H1 (cell line): ENCODE data around the gene COPS2. TPM values are rescaled to one million over a fixed set of nuclear protein-coding genes. Genes with fewer than 3 reads are reported as not detected.

Experiments used
- CTCF ChIA-PET: fragments of 300-600 bp; sonication (Branson Sonifier 250); formaldehyde crosslinking; loops from one replicate; lab custom pipeline; 2021; ENCODE audit not compliant: partially characterized antibody; lab: Charles Lee
- POLR2A ChIA-PET: fragments of 300-600 bp; sonication (Branson Sonifier 250); formaldehyde crosslinking; loops from one replicate; lab custom pipeline; 2021; ENCODE audit warnings: inconsistent platforms; ENCODE audit not compliant: partially characterized antibody; lab: Charles Lee
- DNase-seq, 2 experiments: peaks; one replicate each; pipeline versions ENCODE4 v3.0.0 to v3.0.0-alpha.2; 2010 to 2022; ENCODE audit warnings: low spot score in 2 of 2, low read depth in 1 of 2, mixed read lengths in 1 of 2
- FAIRE-seq: peaks from 2 replicates; lab custom pipeline; 2011; peaks lifted over from hg19 to GRCh38; lab: Jason Lieb, UNC
- H2AFZ ChIP-seq: 2 replicates; pipeline ENCODE4 v1.8.1; 2012; ENCODE audit warnings: low read length, inconsistent platforms
- H2AK5ac ChIP-seq: 2 replicates; pipeline ENCODE4 v1.6.1; 2013; ENCODE audit warnings: low read depth, low read length
- H2BK120ac ChIP-seq: replicated peaks from 2 replicates; pipeline ENCODE3; 2013; ENCODE audit warnings: low read depth, low read length, inconsistent platforms
- H2BK12ac ChIP-seq: 2 replicates; pipeline ENCODE4 v1.6.1; 2013; ENCODE audit warnings: low read depth, low read length
- H2BK15ac ChIP-seq: 2 replicates; pipeline ENCODE4 v1.6.1; 2013; ENCODE audit warnings: low read length
- H2BK20ac ChIP-seq: 2 replicates; pipeline ENCODE4 v1.6.1; 2013; ENCODE audit warnings: low read length
- H2BK5ac ChIP-seq: 2 replicates; pipeline ENCODE4 v1.6.1; 2013; ENCODE audit warnings: low read depth, low read length
- H3K14ac ChIP-seq: 2 replicates; pipeline ENCODE4 v1.6.1; 2013; ENCODE audit warnings: inconsistent platforms; ENCODE audit not compliant: insufficient read length
- H3K18ac ChIP-seq: 2 replicates; pipeline ENCODE4 v1.6.1; 2013; ENCODE audit warnings: low read length; ENCODE audit errors: extremely low read depth
- H3K23ac ChIP-seq: 2 replicates; pipeline ENCODE4 v1.6.1; 2013; ENCODE audit warnings: inconsistent platforms; ENCODE audit not compliant: insufficient read length
- H3K23me2 ChIP-seq: 2 replicates; pipeline ENCODE4 v1.6.1; 2013; ENCODE audit warnings: low read depth, low read length
- H3K27ac ChIP-seq: 2 replicates; pipeline ENCODE4 v1.6.1; 2011; ENCODE audit warnings: low read depth, low read length, inconsistent platforms
- H3K27me3 ChIP-seq, 4 experiments: replicated peaks in 1 of 4; 1 replicate in 1 of 4; 2 replicates in 3 of 4; pipeline versions ENCODE4 v1.6.1 to v1.8.1; 2011 to 2013; ENCODE audit warnings: low read length in 3 of 4, mild to moderate bottlenecking in 3 of 4, inconsistent platforms in 2 of 4, mixed read lengths in 2 of 4, moderate library complexity in 1 of 4; ENCODE audit not compliant: control insufficient read depth in 3 of 4, insufficient read depth in 3 of 4; ENCODE audit errors: extremely low read depth in 1 of 4
- H3K36me3 ChIP-seq, 4 experiments: 2 replicates each; pipeline versions ENCODE4 v1.6.1 to v1.8.1; 2011 to 2013; ENCODE audit warnings: mild to moderate bottlenecking in 4 of 4, low read length in 3 of 4, moderate library complexity in 2 of 4, control low read depth in 1 of 4, inconsistent platforms in 1 of 4; ENCODE audit not compliant: insufficient read depth in 4 of 4, control insufficient read depth in 2 of 4
- H3K4ac ChIP-seq: replicated peaks from 2 replicates; pipeline ENCODE3; 2013; ENCODE audit warnings: low read length, low read depth, mixed read lengths, inconsistent platforms; ENCODE audit not compliant: insufficient read length
- H3K4me1 ChIP-seq, 4 experiments: replicated peaks in 1 of 4; 1 replicate in 1 of 4; 2 replicates in 3 of 4; pipeline versions ENCODE4 v1.6.1 to v1.8.1; 2011 to 2013; ENCODE audit warnings: low read length in 3 of 4, inconsistent platforms in 2 of 4, mixed read lengths in 1 of 4; ENCODE audit not compliant: insufficient read depth in 4 of 4, control insufficient read depth in 3 of 4
- H3K4me2 ChIP-seq, 2 experiments: 2 replicates each; pipeline versions ENCODE4 v1.6.1 to v1.8.1; 2011 to 2013; ENCODE audit warnings: low read depth in 2 of 2, low read length in 2 of 2, control low read depth in 1 of 2, inconsistent platforms in 1 of 2, mild to moderate bottlenecking in 1 of 2; ENCODE audit not compliant: insufficient read depth in 1 of 2
- H3K4me3 ChIP-seq, 4 experiments: fragments of 200-600, 300-600 bp in 1 of 4; sonication (generic), shearing (Covaris generic), sonication (Bioruptor Twin) in 1 of 4; 2 replicates each; pipeline versions ENCODE4 v1.5.1 to v1.8.1; 2011 to 2016; ENCODE audit warnings: low read length in 4 of 4, low read depth in 3 of 4, control low read depth in 2 of 4, inconsistent platforms in 2 of 4, mild to moderate bottlenecking in 2 of 4, mixed read lengths in 1 of 4, moderate library complexity in 1 of 4; ENCODE audit not compliant: insufficient read depth in 2 of 4; ENCODE audit errors: extremely low read depth in 1 of 4
- H3K56ac ChIP-seq: replicated peaks from 2 replicates; pipeline ENCODE3; 2013; ENCODE audit warnings: low read depth, mild to moderate bottlenecking, mixed read lengths, low read length, inconsistent platforms; ENCODE audit not compliant: insufficient read length
- H3K79me1 ChIP-seq: 2 replicates; pipeline ENCODE4 v1.6.1; 2013; ENCODE audit warnings: low read depth, low read length, control low read depth
- H3K79me2 ChIP-seq, 2 experiments: 2 replicates each; pipeline versions ENCODE4 v1.6.1 to v1.8.1; 2012 to 2013; ENCODE audit warnings: low read length in 2 of 2, mild to moderate bottlenecking in 2 of 2, inconsistent platforms in 1 of 2; ENCODE audit not compliant: insufficient read depth in 2 of 2, control insufficient read depth in 1 of 2
- H3K9ac ChIP-seq, 4 experiments: replicated peaks in 1 of 4; 1 replicate in 1 of 4; 2 replicates in 3 of 4; pipeline versions ENCODE4 v1.6.1 to v1.8.1; 2011 to 2013; ENCODE audit warnings: low read depth in 3 of 4, low read length in 3 of 4, control low read depth in 2 of 4, mild to moderate bottlenecking in 2 of 4, moderate library complexity in 2 of 4, inconsistent platforms in 1 of 4; ENCODE audit errors: extremely low read depth in 1 of 4
- H3K9me3 ChIP-seq, 2 experiments: 2 replicates each; pipeline versions ENCODE4 v1.6.1 to v1.8.1; 2012 to 2013; ENCODE audit warnings: mild to moderate bottlenecking in 2 of 2, moderate library complexity in 2 of 2, control low read depth in 1 of 2, inconsistent platforms in 1 of 2, low read depth in 1 of 2, low read length in 1 of 2, mixed read lengths in 1 of 2; ENCODE audit not compliant: insufficient read depth in 2 of 2
- H4K20me1 ChIP-seq, 2 experiments: replicated peaks in 1 of 2; 2 replicates each; pipeline versions ENCODE3 to v1.8.1; 2011 to 2013; ENCODE audit warnings: inconsistent platforms in 2 of 2, low read length in 2 of 2, mild to moderate bottlenecking in 1 of 2; ENCODE audit not compliant: insufficient read depth in 2 of 2, control insufficient read depth in 1 of 2
- H4K5ac ChIP-seq: 2 replicates; pipeline ENCODE4 v1.6.1; 2013; ENCODE audit warnings: low read length, low read depth, mixed read lengths, inconsistent platforms; ENCODE audit not compliant: insufficient read length
- H4K8ac ChIP-seq: 2 replicates; pipeline ENCODE4 v1.8.0; 2013; ENCODE audit warnings: mild to moderate bottlenecking, moderate library complexity, low read length, inconsistent platforms; ENCODE audit not compliant: insufficient read depth; ENCODE audit errors: extremely low read depth
- H4K91ac ChIP-seq: replicated peaks from 2 replicates; pipeline ENCODE3; 2013; ENCODE audit warnings: low read length, mixed read lengths, inconsistent platforms; ENCODE audit not compliant: insufficient read length
- CTCF ChIP-seq, 3 experiments: IDR thresholded peaks; 1 replicate in 2 of 3; 2 replicates in 1 of 3; pipeline versions ENCODE4 v1.5.1 to v1.6.1; 2011; ENCODE audit warnings: low read length in 3 of 3, mild to moderate bottlenecking in 3 of 3, inconsistent platforms in 2 of 3, low read depth in 1 of 3, moderate library complexity in 1 of 3; ENCODE audit not compliant: insufficient read depth in 1 of 3; ENCODE audit errors: control extremely low read depth in 1 of 3
- E2F6 ChIP-seq: IDR thresholded peaks from 2 replicates; pipeline ENCODE4 v1.6.1; 2012; ENCODE audit warnings: inconsistent platforms
- MAX ChIP-seq: IDR thresholded peaks from 2 replicates; pipeline ENCODE4 v1.6.1; 2012; ENCODE audit warnings: inconsistent platforms
- RAD21 ChIP-seq, 2 experiments: IDR thresholded peaks in 1 of 2; conservative IDR thresholded peaks in 1 of 2; 2 replicates each; pipeline ENCODE4 v1.6.1; 2011; ENCODE audit warnings: low read depth in 2 of 2, low read length in 2 of 2, improper control_type of control experiment in 1 of 2, inconsistent platforms in 1 of 2, mild to moderate bottlenecking in 1 of 2, moderate library complexity in 1 of 2
- RBBP5 ChIP-seq: IDR thresholded peaks from 2 replicates; pipeline ENCODE4 v1.7.1; 2012; ENCODE audit warnings: low read depth, mild to moderate bottlenecking, inconsistent platforms, low read length, moderate library complexity, borderline replicate concordance
- WGBS, 2 experiments: shearing (Covaris generic) in 1 of 2; methylation state at CpG; one replicate each; pipeline versions ENCODE4 v1.1.6 to v1.1.7; 2013 to 2015; ENCODE audit warnings: low lambda C conversion rate in 2 of 2, mixed read lengths in 2 of 2, inconsistent platforms in 1 of 2, low coverage in 1 of 2, missing lambda C conversion rate in 1 of 2; ENCODE audit not compliant: insufficient replicate concordance in 2 of 2, insufficient coverage in 1 of 2, insufficient read length in 1 of 2; ENCODE audit errors: extremely low coverage in 1 of 2, missing lambda C conversion rate in 1 of 2; 5-methylcytosine and 5-hydroxymethylcytosine counted together
- polyA plus RNA-seq, 7 experiments: library from polyadenylated mRNA; depleted of rRNA in 3 of 7; stranded (reverse) in 5 of 7; unstranded in 2 of 7; fragments of >200 nt in 5 of 7; fragments of 200-250 nt in 2 of 7; gene quantifications; 1 replicate in 5 of 7; 2 replicates in 1 of 7; 4 replicates in 1 of 7; pipeline versions ENCODE4 v1.2.1 to v1.2.3, GENCODE V29; 2011 to 2013; ENCODE audit warnings: missing spikeins in 2 of 7, mixed read lengths in 2 of 7
- total RNA-seq: library from RNA; stranded (reverse); fragmentation: NEBNext Ultra II Directional; extraction: Animal tissue kit (Norgen Biotek cat#: 25700); gene quantifications from 2 replicates; pipeline ENCODE4 v1.2.1, GENCODE V29; 2021

The COPS2 gene
- total and polyA plus RNA-seq, 2 of the 8 experiments (the other 6 are each of a cell fraction or from before 2014, with no cell fraction given): 17.7 to 85.1 TPM

GRCh38 chr15:49079340-49080039 is 75.9 kb downstream of the COPS2 start:
- Histone ChIP-seq H3K23ac (no peak overlapping the region), H3K4me2 (no peak overlapping the region), H3K79me2 (no peaks in the 10 kb centered on the region), H3K9me3 (no peaks in the 10 kb centered on the region), H3K27ac (no peak overlapping the region), H3K36me3 (no peaks in the 10 kb centered on the region), H3K18ac (no peak overlapping the region), H4K20me1 (no peaks in the 10 kb centered on the region), H2AK5ac (no peak overlapping the region), H3K79me1 (no peaks in the 10 kb centered on the region), H3K14ac (no peak overlapping the region), H3K56ac (no peak overlapping the region), H3K4me1 (no peaks in the 10 kb centered on the region), H3K4ac (no peak overlapping the region), H2BK20ac (no peak overlapping the region), H2AFZ (no peak overlapping the region), H2BK12ac (no peak overlapping the region)
- FAIRE-seq: no peak
- peak in 1 of 2 experiments; percentile 49 for DNase-seq
- CTCF ChIA-PET: interaction anchor here (0.6 to 1.1 kb wide), 3 partner anchors 33 to 1108 kb away, joined by 3 read pairs; partner anchors contain the start of gene SECISBP2L
- WGBS, 2 experiments: 88% methylated on average over 23 of the region's 23 CpGs; no CpG with 5 or more reads in 1 of the 2 experiments
- no peak for TF ChIP-seq RBBP5
- peak; percentile 2 to 43 (median 37); a peak in 3 of 4 replicates for TF ChIP-seq CTCF (IDR thresholded peaks at IDR 0.05; ENCODE audit: control extremely low read depth in 1 of 3, insufficient read depth in 1 of 3, low read depth in 1 of 3, low read length in 3 of 3)
- peak; percentile 79 for TF ChIP-seq E2F6
- peak; percentile 88 for TF ChIP-seq MAX
- peak; percentile 25 to 46; a peak in 3 of 4 replicates for TF ChIP-seq RAD21 (IDR thresholded peaks at IDR 0.05 in 1 of 2, conservative IDR thresholded peaks at IDR 0.05 in 1 of 2; ENCODE audit: low read depth in 2 of 2, low read length in 2 of 2)
- TF ChIP-seq, all 59 proteins: peak for 4
- no peaks in the 10 kb centered on the region for H3K27me3 ChIP-seq
- H3K4me3 ChIP-seq: no peak overlapping the region
- no peaks in the 10 kb centered on the region; the same call in 1 of the 2 replicates for H3K23me2 ChIP-seq
- H2BK15ac ChIP-seq: no peak overlapping the region
- H4K91ac ChIP-seq: no peak overlapping the region
- H2BK5ac ChIP-seq: no peak overlapping the region
- no peak overlapping the region for H4K8ac ChIP-seq
- H2BK120ac ChIP-seq: no peak overlapping the region
- H4K5ac ChIP-seq: no peak overlapping the region
- no peak overlapping the region for H3K9ac ChIP-seq
- POLR2A ChIA-PET: interaction anchor here (0.6 kb wide), 1 partner anchor 62 kb away, joined by 3 read pairs; no protein-coding TSS in a partner anchor
